MM.1S (cell line): ENCODE results near the gene CLTCL1.

Experiments
- DNase-seq: peaks from one replicate; pipeline ENCODE4 v3.0.0-alpha.2; 2015
- H2AFZ ChIP-seq: fragments of 300-600 bp; sonication (generic); 2 replicates; pipeline ENCODE4 v1.6.0; 2016; ENCODE audit warnings: antibody characterized with exemption, low read length
- H3F3A ChIP-seq: fragments of 300-600 bp; sonication (generic); 2 replicates; pipeline ENCODE4 v1.6.1; 2016; ENCODE audit warnings: mild to moderate bottlenecking, antibody characterized with exemption, low read length, moderate library complexity, mixed read lengths; ENCODE audit not compliant: insufficient read depth
- H3K27ac ChIP-seq: fragments of 300-600 bp; sonication (generic); 2 replicates; pipeline ENCODE4 v1.5.1; 2016; ENCODE audit warnings: mild to moderate bottlenecking, low read length
- H3K27me3 ChIP-seq: fragments of 300-600 bp; sonication (generic); replicated peaks from 2 replicates; pipeline ENCODE4 v1.6.0; 2016; ENCODE audit warnings: low read length; ENCODE audit not compliant: insufficient read depth
- H3K36me3 ChIP-seq: fragments of 300-600 bp; sonication (generic); replicated peaks from 2 replicates; pipeline ENCODE4 v1.6.1; 2016; ENCODE audit warnings: mild to moderate bottlenecking, low read length, mixed read lengths; ENCODE audit not compliant: insufficient read depth
- H3K4me1 ChIP-seq: fragments of 300-600 bp; sonication (generic); 2 replicates; pipeline ENCODE4 v1.6.1; 2016; ENCODE audit warnings: low read length, mixed read lengths
- H3K4me2 ChIP-seq: fragments of 300-600 bp; sonication (generic); 2 replicates; pipeline ENCODE4 v1.6.0; 2016; ENCODE audit warnings: low read depth, low read length
- H3K4me3 ChIP-seq: fragments of 300-600 bp; sonication (generic); 2 replicates; pipeline ENCODE4 v1.5.1; 2016; ENCODE audit warnings: low read length, mixed read lengths
- H3K79me2 ChIP-seq: fragments of 300-600 bp; sonication (generic); 2 replicates; pipeline ENCODE4 v1.6.1; 2016; ENCODE audit warnings: mixed run types, low read length, mixed read lengths
- H3K9ac ChIP-seq: fragments of 300-600 bp; sonication (generic); 2 replicates; pipeline ENCODE4 v1.6.1; 2016; ENCODE audit warnings: low read length, mixed read lengths
- H3K9me2 ChIP-seq: fragments of 300-600 bp; sonication (generic); replicated peaks from 2 replicates; pipeline ENCODE4 v1.6.1; 2016; ENCODE audit warnings: mild to moderate bottlenecking, low read length, mixed read lengths; ENCODE audit not compliant: insufficient read depth
- H3K9me3 ChIP-seq: fragments of 300-600 bp; sonication (generic); replicated peaks from 2 replicates; pipeline ENCODE4 v1.6.1; 2016; ENCODE audit warnings: mild to moderate bottlenecking, low read length, mixed read lengths; ENCODE audit not compliant: insufficient read depth
- H4K20me1 ChIP-seq: fragments of 300-600 bp; sonication (generic); 2 replicates; pipeline ENCODE4 v1.6.1; 2016; ENCODE audit warnings: mild to moderate bottlenecking, low read length, moderate library complexity, mixed read lengths; ENCODE audit not compliant: insufficient read depth
- CTCF ChIP-seq: fragments of 300-600 bp; sonication (generic); IDR thresholded peaks from 2 replicates; pipeline ENCODE4 v1.5.1; 2016; ENCODE audit warnings: antibody characterized with exemption, low read length, mixed read lengths
- EZH2 ChIP-seq: fragments of 300-600 bp; sonication (generic); optimal IDR thresholded peaks from 2 replicates; pipeline ENCODE3; 2017; ENCODE audit warnings: low read depth, mild to moderate bottlenecking, antibody characterized with exemption, low read length, mixed read lengths
- EZH2phosphoT487 ChIP-seq: fragments of 300-600 bp; sonication (generic); IDR thresholded peaks from 2 replicates; pipeline ENCODE4 v1.6.1; 2018; ENCODE audit warnings: antibody characterized with exemption, low read length

The CLTCL1 gene

GRCh38 chr22:19152942-19153883 is 138.3 kb downstream of the CLTCL1 start:
- DNase-seq: no peak
- no peak overlapping the region for H3K4me3 ChIP-seq
- H3K4me1 ChIP-seq: no peaks in the 10 kb centered on the region
- no peak overlapping the region for H3K27ac ChIP-seq
- H3F3A ChIP-seq: no peaks in the 10 kb centered on the region
- H3K27me3 ChIP-seq: peaks cover 45% of the 10 kb centered on the region
- H3K79me2 ChIP-seq: no peaks in the 10 kb centered on the region
- H3K36me3 ChIP-seq: no peaks in the 10 kb centered on the region
- H3K9ac ChIP-seq: no peak overlapping the region
- no peaks in the 10 kb centered on the region for H3K9me3 ChIP-seq
- H3K4me2 ChIP-seq: no peak overlapping the region
- no peaks in the 10 kb centered on the region for H4K20me1 ChIP-seq
- H2AFZ ChIP-seq: no peak overlapping the region
- no peak for TF ChIP-seq EZH2phosphoT487
- TF ChIP-seq EZH2: no peak
- no peak for TF ChIP-seq CTCF
- no peaks in the 10 kb centered on the region for H3K9me2 ChIP-seq

GRCh38 chr22:19151329-19152191 is 140.0 kb downstream of the CLTCL1 start:
- Histone ChIP-seq H3K9me3 (no peaks in the 10 kb centered on the region), H4K20me1 (no peaks in the 10 kb centered on the region), H3K9me2 (no peaks in the 10 kb centered on the region), H3K4me1 (no peaks in the 10 kb centered on the region), H3K27ac (no peak overlapping the region), H3F3A (no peaks in the 10 kb centered on the region), H3K9ac (no peak overlapping the region), H3K36me3 (no peaks in the 10 kb centered on the region), H3K4me3 (no peak overlapping the region), H3K27me3 (peaks cover 55% of the 10 kb centered on the region), H2AFZ (no peak overlapping the region), H3K79me2 (no peaks in the 10 kb centered on the region), H3K4me2 (no peak overlapping the region)
- TF ChIP-seq EZH2phosphoT487 (no peak), CTCF (no peak)
- DNase-seq: no peak

GRCh38 chr22:19150482-19151328 is 140.8 kb downstream of the CLTCL1 start:
- H3K79me2 ChIP-seq: no peaks in the 10 kb centered on the region
- H3K36me3 ChIP-seq: no peaks in the 10 kb centered on the region
- no peak for TF ChIP-seq CTCF
- TF ChIP-seq EZH2: no peak
- no peak for TF ChIP-seq EZH2phosphoT487
- no peak overlapping the region for H3K9ac ChIP-seq
- no peak overlapping the region for H3K27ac ChIP-seq
- no peak overlapping the region for H3K4me3 ChIP-seq
- H3F3A ChIP-seq: no peaks in the 10 kb centered on the region
- no peak overlapping the region for H3K4me2 ChIP-seq
- H3K4me1 ChIP-seq: no peaks in the 10 kb centered on the region
- H3K9me3 ChIP-seq: no peaks in the 10 kb centered on the region
- H2AFZ ChIP-seq: no peak overlapping the region
- H4K20me1 ChIP-seq: no peaks in the 10 kb centered on the region
- H3K9me2 ChIP-seq: no peaks in the 10 kb centered on the region
- no peak for DNase-seq
- H3K27me3 ChIP-seq: peaks cover 55% of the 10 kb centered on the region
